HCT116 (cell line): ENCODE results near the gene MLEC. TPM values are rescaled to one million over a fixed set of nuclear protein-coding genes. Genes with fewer than 3 reads are reported as not detected.

Experiments used
- ATAC-seq: fragments of 200-7000 bp; cut with Tn5 transposase; 2 replicates; pipeline ENCODE4 v1.9.1; 2020; ENCODE audit warnings: mild to moderate bottlenecking, moderate library complexity
- BruUV-seq: library from RNA; stranded (reverse); fragments of 400-500 nt; replicated peaks from 2 replicates; lab custom pipeline; 2021; lab: Mats Ljungman, UMichigan
- CTCF ChIA-PET: fragments of 300-600 bp; sonication (Branson Sonifier 250); formaldehyde crosslinking; loops from one replicate; lab custom pipeline; 2021; ENCODE audit warnings: antibody characterized with exemption; lab: Charles Lee
- POLR2A ChIA-PET: fragments of 300-600, 350-600 bp; sonication (Branson Sonifier 250); formaldehyde crosslinking; loops from one replicate; lab custom pipeline; 2021; ENCODE audit warnings: antibody characterized with exemption; lab: Charles Lee
- RAD21 ChIA-PET, 2 experiments: fragments of 300-600 bp; sonication (Branson Sonifier 250); formaldehyde crosslinking; loops; one replicate each; lab custom pipeline; 2023; ENCODE audit warnings: low total read pairs in 2 of 2; ENCODE audit not compliant: uncharacterized antibody in 2 of 2, unreplicated experiment in 2 of 2, low non-redundant PET in 1 of 2; lab: Charles Lee
- DNase-seq: peaks from one replicate; pipeline ENCODE4 v3.0.0-alpha.2; 2010; ENCODE audit warnings: low read depth, low spot score
- H2AFZ ChIP-seq: fragments of 200-600 bp; shearing (Covaris generic), sonication (generic); 2 replicates; pipeline ENCODE4 v1.6.1; 2017; ENCODE audit warnings: low read depth, mixed run types, mixed read lengths, antibody characterized with exemption, low read length; ENCODE audit not compliant: poor library complexity, severe bottlenecking
- H3K27ac ChIP-seq: 2 replicates; pipeline ENCODE4 v1.5.1; 2012; ENCODE audit warnings: low read depth, low read length
- H3K27me3 ChIP-seq: fragments of 200-600 bp; sonication (generic); 2 replicates; pipeline ENCODE4 v1.6.1; 2016; ENCODE audit warnings: mixed run types, low read length, mixed read lengths; ENCODE audit not compliant: insufficient read depth
- H3K36me3 ChIP-seq, 2 experiments: fragments of 200-500 bp in 1 of 2; fragments of 200-600 bp in 1 of 2; sonication (Bioruptor generic) in 1 of 2; sonication (generic) in 1 of 2; 2 replicates each; pipeline versions ENCODE4 v1.5.1 to v1.6.1; 2014 to 2016; ENCODE audit warnings: low read length in 2 of 2, inconsistent platforms in 1 of 2, mixed read lengths in 1 of 2, mixed run types in 1 of 2; ENCODE audit not compliant: insufficient read depth in 2 of 2, control insufficient read depth in 1 of 2
- H3K4me1 ChIP-seq, 2 experiments: fragments of 200-600 bp in 1 of 2; sonication (generic) in 1 of 2; 2 replicates each; pipeline versions ENCODE4 v1.5.1 to v1.6.1; 2012 to 2017; ENCODE audit warnings: low read length in 2 of 2, inconsistent platforms in 1 of 2, mild to moderate bottlenecking in 1 of 2, mixed read lengths in 1 of 2, mixed run types in 1 of 2, moderate library complexity in 1 of 2; ENCODE audit not compliant: insufficient read depth in 2 of 2, control insufficient read depth in 1 of 2
- H3K4me2 ChIP-seq: fragments of 200-600 bp; sonication (generic); 2 replicates; pipeline ENCODE4 v1.6.1; 2017; ENCODE audit warnings: mixed run types, low read length, mixed read lengths
- H3K4me3 ChIP-seq, 2 experiments: fragments of 200-600 bp in 1 of 2; sonication (generic) in 1 of 2; replicated peaks in 1 of 2; 2 replicates each; pipeline ENCODE4 v1.5.1; 2011 to 2016; ENCODE audit warnings: low read length in 2 of 2, control low read depth in 1 of 2, low read depth in 1 of 2, mild to moderate bottlenecking in 1 of 2, mixed read lengths in 1 of 2, mixed run types in 1 of 2
- H3K79me2 ChIP-seq: fragments of 200-600 bp; sonication (generic); 2 replicates; pipeline ENCODE4 v1.6.1; 2017; ENCODE audit warnings: mild to moderate bottlenecking, mixed run types, low read length, moderate library complexity, mixed read lengths; ENCODE audit not compliant: insufficient read depth
- H3K9ac ChIP-seq: fragments of 200-600 bp; sonication (generic); 2 replicates; pipeline ENCODE4 v1.6.1; 2016; ENCODE audit warnings: low read length, mixed read lengths
- H3K9me2 ChIP-seq: fragments of 200-600 bp; sonication (generic), shearing (Covaris generic); 2 replicates; pipeline ENCODE4 v1.6.1; 2017; ENCODE audit warnings: mixed run types, mild to moderate bottlenecking, moderate library complexity; ENCODE audit not compliant: insufficient read depth
- H3K9me3 ChIP-seq, 2 experiments: fragments of 200-500 bp in 1 of 2; fragments of 200-600 bp in 1 of 2; sonication (Bioruptor generic) in 1 of 2; sonication (generic) in 1 of 2; 2 replicates each; pipeline ENCODE4 v1.6.1; 2014 to 2017; ENCODE audit warnings: low read length in 2 of 2, mixed read lengths in 2 of 2, inconsistent platforms in 1 of 2, low read depth in 1 of 2, mild to moderate bottlenecking in 1 of 2, mixed run types in 1 of 2, moderate library complexity in 1 of 2; ENCODE audit not compliant: control insufficient read depth in 1 of 2, insufficient read depth in 1 of 2
- H4K20me1 ChIP-seq: fragments of 200-600 bp; sonication (generic), shearing (Covaris generic); 2 replicates; pipeline ENCODE4 v1.6.1; 2017; ENCODE audit warnings: mixed run types, mild to moderate bottlenecking, moderate library complexity; ENCODE audit not compliant: insufficient read depth
- CEBPB ChIP-seq: IDR thresholded peaks from 2 replicates; pipeline ENCODE4 v1.6.1; 2012; ENCODE audit warnings: low read depth
- EGR1 ChIP-seq: IDR thresholded peaks from 2 replicates; pipeline ENCODE4 v1.6.1; 2012; ENCODE audit warnings: low read depth
- EZH2phosphoT487 ChIP-seq: fragments of 200-600 bp; IDR thresholded peaks from 2 replicates; pipeline ENCODE4 v1.6.1; 2018; ENCODE audit warnings: antibody characterized with exemption, borderline replicate concordance
- FOSL1 ChIP-seq: IDR thresholded peaks from 2 replicates; pipeline ENCODE4 v1.6.1; 2012; ENCODE audit warnings: low read depth
- JUND ChIP-seq: IDR thresholded peaks from 2 replicates; pipeline ENCODE4 v1.6.1; 2012
- POLR2AphosphoS5 ChIP-seq: IDR thresholded peaks from 2 replicates; pipeline ENCODE4 v1.6.1; 2011; ENCODE audit warnings: mild to moderate bottlenecking, low read depth, low read length, moderate library complexity
- RAD21 ChIP-seq: IDR thresholded peaks from 2 replicates; pipeline ENCODE4 v1.6.1; 2012; ENCODE audit warnings: low read depth, mild to moderate bottlenecking
- SIN3A ChIP-seq: IDR thresholded peaks from 2 replicates; pipeline ENCODE4 v1.6.1; 2012; ENCODE audit warnings: low read depth
- SP1 ChIP-seq: IDR thresholded peaks from 2 replicates; pipeline ENCODE4 v1.6.1; 2012; ENCODE audit warnings: low read depth
- SRF ChIP-seq: IDR thresholded peaks from 2 replicates; pipeline ENCODE4 v1.6.1; 2012; ENCODE audit warnings: low read depth
- TCF7L2 ChIP-seq: IDR thresholded peaks from 2 replicates; pipeline ENCODE4 v1.7.0; 2011; ENCODE audit warnings: borderline replicate concordance, inconsistent platforms; ENCODE audit not compliant: insufficient read depth, insufficient read length; ENCODE audit errors: extremely low read depth
- YY1 ChIP-seq: IDR thresholded peaks from 2 replicates; pipeline ENCODE4 v1.6.1; 2011; ENCODE audit warnings: low read length, low read depth, moderate library complexity, mild to moderate bottlenecking; ENCODE audit not compliant: insufficient replicate concordance; ENCODE audit errors: extremely low read depth
- ZNF274 ChIP-seq: fragments of 200-500 bp; sonication (Bioruptor generic); IDR thresholded peaks from 2 replicates; pipeline ENCODE4 v1.6.1; 2014; ENCODE audit warnings: mild to moderate bottlenecking, low read depth, low read length, inconsistent platforms
- intact Hi-C: fragments of 100-400 bp; cut with micrococcal nuclease; formaldehyde crosslinking; loops from 2 replicates; pipeline ENCODE4 v1.10.0; 2022
- total RNA-seq: library from RNA; stranded (reverse); gene quantifications from one replicate; pipeline ENCODE4 v1.2.1, GENCODE V29; 2021; ENCODE audit not compliant: unreplicated experiment
- TF ChIP-seq, protein P1 (sequence below): IDR thresholded peaks from 2 replicates; pipeline ENCODE4 v1.6.1; 2011; ENCODE audit warnings: mild to moderate bottlenecking, low read length, moderate library complexity; ENCODE audit not compliant: insufficient replicate concordance; ENCODE audit errors: extremely low read depth
- TF ChIP-seq, protein P2 (sequence below): IDR thresholded peaks from 2 replicates; pipeline ENCODE4 v1.6.1; 2012

The MLEC gene
- total RNA-seq, 1 experiment from 2014 or later: 152 TPM

DNA sequence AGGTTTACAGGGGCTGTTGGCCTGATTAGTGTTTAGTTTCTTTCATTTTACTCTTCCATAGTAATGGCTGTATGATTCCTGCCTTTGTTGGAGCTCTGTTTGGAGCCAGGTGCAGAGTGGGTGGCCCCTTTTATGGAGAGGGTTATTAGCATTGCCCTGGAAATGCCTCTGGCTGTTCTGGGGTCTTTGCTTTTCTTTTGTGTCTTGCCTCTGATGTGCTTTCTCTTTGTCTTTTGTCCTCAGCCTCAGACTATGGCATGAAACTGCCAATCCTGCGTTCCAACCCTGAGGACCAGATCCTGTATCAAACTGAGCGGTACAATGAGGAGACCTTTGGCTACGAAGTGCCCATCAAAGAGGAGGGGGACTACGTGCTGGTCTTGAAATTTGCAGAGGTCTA, 6.9 kb downstream of the MLEC start:
- Histone ChIP-seq H3K9me2 (no peaks in the 10 kb centered on the region), H3K4me2 (no peak overlapping the region), H3K4me3 (no peak overlapping the region), H4K20me1 (peaks cover 4% of the 10 kb centered on the region; the same call in 1 of the 2 replicates), H2AFZ (no peak overlapping the region), H3K27me3 (no peaks in the 10 kb centered on the region), H3K36me3 (peaks cover 45 to 63% of the 10 kb centered on the region in 2 experiments), H3K4me1 (peaks cover 8 to 11% of the 10 kb centered on the region in 2 experiments), H3K27ac (no peak overlapping the region), H3K9ac (no peak overlapping the region), H3K79me2 (peaks cover 55% of the 10 kb centered on the region), H3K9me3 (no peaks in the 10 kb centered on the region)
- intact Hi-C loops: no loop called here
- ChIA-PET POLR2A (no interaction called here), RAD21 (no interaction called here), CTCF (no interaction called here)
- BruUV-seq: no TSS peak
- TF ChIP-seq TCF7L2 (no peak), CEBPB (no peak), SRF (no peak), SP1 (no peak), YY1 (no peak)
- TF ChIP-seq, protein P1, sequence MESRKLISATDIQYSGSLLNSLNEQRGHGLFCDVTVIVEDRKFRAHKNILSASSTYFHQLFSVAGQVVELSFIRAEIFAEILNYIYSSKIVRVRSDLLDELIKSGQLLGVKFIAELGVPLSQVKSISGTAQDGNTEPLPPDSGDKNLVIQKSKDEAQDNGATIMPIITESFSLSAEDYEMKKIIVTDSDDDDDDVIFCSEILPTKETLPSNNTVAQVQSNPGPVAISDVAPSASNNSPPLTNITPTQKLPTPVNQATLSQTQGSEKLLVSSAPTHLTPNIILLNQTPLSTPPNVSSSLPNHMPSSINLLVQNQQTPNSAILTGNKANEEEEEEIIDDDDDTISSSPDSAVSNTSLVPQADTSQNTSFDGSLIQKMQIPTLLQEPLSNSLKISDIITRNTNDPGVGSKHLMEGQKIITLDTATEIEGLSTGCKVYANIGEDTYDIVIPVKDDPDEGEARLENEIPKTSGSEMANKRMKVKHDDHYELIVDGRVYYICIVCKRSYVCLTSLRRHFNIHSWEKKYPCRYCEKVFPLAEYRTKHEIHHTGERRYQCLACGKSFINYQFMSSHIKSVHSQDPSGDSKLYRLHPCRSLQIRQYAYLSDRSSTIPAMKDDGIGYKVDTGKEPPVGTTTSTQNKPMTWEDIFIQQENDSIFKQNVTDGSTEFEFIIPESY: no peak
- ATAC-seq (no peak), DNase-seq (no peak)

DNA sequence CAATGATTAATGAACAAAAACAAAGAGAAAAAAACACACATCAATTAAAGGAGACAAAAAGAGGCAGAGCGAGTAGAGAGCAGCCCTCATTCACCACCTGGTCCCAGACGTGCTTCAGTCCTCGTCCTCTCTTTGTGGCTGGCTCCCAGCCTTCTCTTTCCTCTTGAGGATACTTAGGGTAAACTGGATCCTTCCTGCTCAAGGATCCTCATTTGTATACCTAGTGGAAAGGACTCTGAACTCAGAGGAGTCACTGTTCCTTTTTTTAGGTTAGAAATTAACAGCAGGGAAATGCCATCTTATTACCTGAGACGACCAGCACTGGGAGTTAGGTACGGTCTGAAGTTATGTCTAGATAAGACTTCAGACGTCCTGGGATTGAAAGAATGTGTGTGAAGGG, 9.7 kb downstream of the MLEC start:
- Histone ChIP-seq H3K79me2 (peaks cover 28% of the 10 kb centered on the region), H3K4me1 (no peaks in the 10 kb centered on the region), H2AFZ (no peak overlapping the region), H3K9me3 (no peaks in the 10 kb centered on the region), H3K4me2 (no peak overlapping the region), H3K27ac (no peak overlapping the region), H3K27me3 (no peaks in the 10 kb centered on the region), H3K9me2 (no peaks in the 10 kb centered on the region), H3K9ac (no peak overlapping the region), H4K20me1 (no peaks in the 10 kb centered on the region), H3K36me3 (peaks cover 54 to 78% of the 10 kb centered on the region in 2 experiments), H3K4me3 (no peak overlapping the region)
- CTCF ChIA-PET: no interaction called here
- TSS peak; percentile 0 for BruUV-seq
- intact Hi-C loops: no loop called here
- DNase-seq (no peak), ATAC-seq (no peak)
- RAD21 ChIA-PET: no interaction called here
- POLR2A ChIA-PET: interaction anchor here (1.2 kb wide), 1 partner anchor 116 kb away, joined by 3 read pairs; the partner anchor contains the start of gene POP5
- TF ChIP-seq ZNF274 (no peak), JUND (no peak), SRF (no peak), EZH2phosphoT487 (no peak), RAD21 (no peak), FOSL1 (no peak), CEBPB (no peak), TCF7L2 (no peak), EGR1 (no peak), SIN3A (no peak), POLR2AphosphoS5 (no peak)
- TF ChIP-seq, protein P1: no peak
- TF ChIP-seq, protein P2, sequence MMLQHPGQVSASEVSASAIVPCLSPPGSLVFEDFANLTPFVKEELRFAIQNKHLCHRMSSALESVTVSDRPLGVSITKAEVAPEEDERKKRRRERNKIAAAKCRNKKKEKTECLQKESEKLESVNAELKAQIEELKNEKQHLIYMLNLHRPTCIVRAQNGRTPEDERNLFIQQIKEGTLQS: no peak
